Spleen (tissue), 7 donors: ENCODE measurements around the gene ALDH1A1.

ENCODE experiments used
- CTCF ChIP-seq, 11 experiments: fragments of 200-600 bp in 7 of 11; fragments of 450-650 bp in 4 of 11; sonication (generic) in 4 of 11; IDR thresholded peaks in 8 of 11; conservative IDR thresholded peaks in 3 of 11; 1 replicate in 7 of 11; 2 replicates in 4 of 11; pipeline versions ENCODE4 v1.4.0 to v1.8.0; 2016 to 2021; ENCODE audit warnings: antibody characterized with exemption in 11 of 11, inconsistent platforms in 4 of 11, mild to moderate bottlenecking in 1 of 11
- POLR2A ChIP-seq, 3 donors: fragments of 450-650 bp; IDR thresholded peaks; one replicate each; pipeline ENCODE4 v1.5.1; 2017; ENCODE audit warnings: antibody characterized with exemption in 3 of 3, mild to moderate bottlenecking in 1 of 3
- POLR2AphosphoS5 ChIP-seq, 3 donors: sonication (generic); formaldehyde crosslinking; IDR thresholded peaks; one replicate each; pipeline ENCODE4 v1.5.1; 2017; ENCODE audit warnings: antibody characterized with exemption in 3 of 3
- donor health status: DM: no; HTN: no; CAD: no; lungs with moderate emphysema.
- donor health status: DM: no; HTN: no; CAD: no.
- donor health status: DM: no; HTN: no; CAD: no.

GRCh38 chr9:72905514-72906480 lies 47.1 kb downstream of the ALDH1A1 start:
- TF ChIP-seq CTCF (IDR thresholded peaks at IDR 0.05 in 8 of 11, conservative IDR thresholded peaks at IDR 0.05 in 3 of 11), result no peak
- no peak for TF ChIP-seq POLR2A (IDR thresholded peaks at IDR 0.05)
- TF ChIP-seq POLR2AphosphoS5 (IDR thresholded peaks at IDR 0.05), result no peak
